Thyroid gland (tissue), 4 donors: ENCODE data around the gene PRSS2. TPM values are rescaled to one million over a fixed set of nuclear protein-coding genes. Genes with fewer than 3 reads are reported as not detected.
"Not testable (repeated sequence)": the region's sequence is repeated elsewhere in the genome, so short reads cannot be mapped to it uniquely, and the experiment has no call there.

ENCODE experiments used
- DNase-seq, 2 donors: peaks; one replicate each; pipeline ENCODE4 v3.0.0-alpha.2; 2019
- H3K27ac ChIP-seq, 3 donors: fragments of 200-600 bp; sonication (generic); 1 replicate in 2 of 3; 2 replicates in 1 of 3; pipeline ENCODE4 v1.5.1; 2016 to 2019; ENCODE audit warnings: mild to moderate bottlenecking in 1 of 3, moderate library complexity in 1 of 3
- H3K27me3 ChIP-seq: fragments of 200-600 bp; sonication (generic); one replicate; pipeline ENCODE4 v1.5.1; 2019
- H3K36me3 ChIP-seq, 2 donors: fragments of 200-600 bp; sonication (generic); one replicate each; pipeline ENCODE4 v1.5.1; 2016 to 2019
- H3K4me1 ChIP-seq, 2 donors: fragments of 200-600 bp; sonication (generic); one replicate each; pipeline ENCODE4 v1.5.1; 2017 to 2019
- H3K4me3 ChIP-seq, 3 donors: fragments of 200-600 bp; sonication (generic); replicated peaks in 1 of 3; 1 replicate in 2 of 3; 2 replicates in 1 of 3; pipeline ENCODE4 v1.5.1; 2016; ENCODE audit warnings: mild to moderate bottlenecking in 1 of 3
- H3K9me3 ChIP-seq: fragments of 200-600 bp; sonication (generic); one replicate; pipeline ENCODE4 v1.5.1; 2017
- CTCF ChIP-seq, 6 experiments: fragments of 200-600 bp in 3 of 6; fragments of 450-650 bp in 3 of 6; sonication (generic) in 3 of 6; IDR thresholded peaks; one replicate each; pipeline ENCODE4 v1.5.1; 2016 to 2019; ENCODE audit warnings: antibody characterized with exemption in 6 of 6, mild to moderate bottlenecking in 2 of 6, inconsistent platforms in 1 of 6, moderate library complexity in 1 of 6
- POLR2A ChIP-seq, 2 donors: fragments of 450-650 bp; IDR thresholded peaks; one replicate each; pipeline ENCODE4 v1.6.1; 2017; ENCODE audit warnings: antibody characterized with exemption in 2 of 2, mild to moderate bottlenecking in 2 of 2, moderate library complexity in 1 of 2
- WGBS, 2 donors: methylation state at CpG; one replicate each; pipeline ENCODE4 v1.1.5; 2017; 5-methylcytosine and 5-hydroxymethylcytosine counted together
- intact Hi-C: fragments of 100-400 bp; cut with DNase I; formaldehyde crosslinking; loops from one replicate; pipeline ENCODE4 v1.15.1; 2023
- total RNA-seq, 4 donors: library from RNA; depleted of rRNA; stranded (reverse); fragments of >200 nt; gene quantifications; one replicate each; pipeline ENCODE4 v1.2.3, GENCODE V29; 2016

Gene PRSS2
- total RNA-seq, 4 donors from 2014 or later = not detected

- TF ChIP-seq CTCF (IDR thresholded peaks at IDR 0.05) = no peak
- TF ChIP-seq POLR2A (IDR thresholded peaks at IDR 0.05) = no peak
- H3K4me1 ChIP-seq = peaks cover 0 to 10% of the 10 kb centered on the region in 2 donors
- no peak overlapping the region for H3K4me3 ChIP-seq
- H3K27ac ChIP-seq = no peak overlapping the region
- intact Hi-C loops = no loop called here
- no peaks in the 10 kb centered on the region for H3K9me3 ChIP-seq
- H3K27me3 ChIP-seq = no peaks in the 10 kb centered on the region
- WGBS, 2 donors = 85% methylated on average over 10 of the region's 10 CpGs
- no peak for DNase-seq
- H3K36me3 ChIP-seq = no peaks in the 10 kb centered on the region
Observed at GRCh38 chr7:142754681-142755575, 15.8 kb upstream of the PRSS2 start.

GRCh38 chr7:142758312-142758711 is 12.5 kb upstream of the PRSS2 start:
- H3K4me1 ChIP-seq, H3K27ac ChIP-seq, H3K4me3 ChIP-seq, intact Hi-C loops, H3K9me3 ChIP-seq, DNase-seq, H3K27me3 ChIP-seq, H3K36me3 ChIP-seq: not testable (repeated sequence)
- 69 to 82% methylated on average over 3 of the region's 3 CpGs for WGBS, 2 donors

- no peaks in the 10 kb centered on the region for H3K36me3 ChIP-seq
- no peak for TF ChIP-seq POLR2A (IDR thresholded peaks at IDR 0.05)
- no peak for TF ChIP-seq CTCF (IDR thresholded peaks at IDR 0.05)
- DNase-seq = no peak
- H3K4me1 ChIP-seq = no peaks in the 10 kb centered on the region
- H3K27me3 ChIP-seq = no peaks in the 10 kb centered on the region
- 83 to 94% methylated on average over 1 of the region's 1 CpG for WGBS, 2 donors
- H3K27ac ChIP-seq = no peak overlapping the region
- intact Hi-C loops = no loop called here
- no peaks in the 10 kb centered on the region for H3K9me3 ChIP-seq
- no peak overlapping the region for H3K4me3 ChIP-seq
Observed at GRCh38 chr7:142759433-142759832, 11.3 kb upstream of the PRSS2 start.

GRCh38 chr7:142760071-142760642 is 10.6 kb upstream of the PRSS2 start:
- intact Hi-C loops = no loop called here
- Histone ChIP-seq H3K36me3 (no peaks in the 10 kb centered on the region), H3K4me3 (no peak overlapping the region), H3K9me3 (no peaks in the 10 kb centered on the region), H3K27ac (no peak overlapping the region), H3K4me1 (no peaks in the 10 kb centered on the region), H3K27me3 (no peaks in the 10 kb centered on the region)
- 77 to 78% methylated on average over 5 of the region's 5 CpGs for WGBS, 2 donors
- DNase-seq = no peak
- TF ChIP-seq CTCF (IDR thresholded peaks at IDR 0.05) = no peak
- no peak for TF ChIP-seq POLR2A (IDR thresholded peaks at IDR 0.05)

GRCh38 chr7:142761606-142762005 is 9.2 kb upstream of the PRSS2 start:
- H3K9me3 ChIP-seq, H3K4me3 ChIP-seq, H3K27ac ChIP-seq, intact Hi-C loops, H3K4me1 ChIP-seq, H3K36me3 ChIP-seq, H3K27me3 ChIP-seq: not testable (repeated sequence)
- 16 to 42% methylated on average over 2 of the region's 2 CpGs for WGBS, 2 donors
- peak; percentile 22 to 35 for DNase-seq

- no peaks in the 10 kb centered on the region for H3K36me3 ChIP-seq
- H3K27me3 ChIP-seq = no peaks in the 10 kb centered on the region
- H3K9me3 ChIP-seq = no peaks in the 10 kb centered on the region
- DNase-seq = no peak
- no peaks in the 10 kb centered on the region for H3K4me1 ChIP-seq
- no peak for TF ChIP-seq CTCF (IDR thresholded peaks at IDR 0.05)
- TF ChIP-seq POLR2A (IDR thresholded peaks at IDR 0.05) = no peak
- WGBS, 2 donors = 84 to 93% methylated on average over 1 of the region's 1 CpG
- intact Hi-C loops = no loop called here
- no peak overlapping the region for H3K4me3 ChIP-seq
- no peak overlapping the region for H3K27ac ChIP-seq
Observed at GRCh38 chr7:142762104-142762503, 8.7 kb upstream of the PRSS2 start.
